ENCODE results near the gene EFCAB6.

The EFCAB6 gene

GRCh38 chr22:43639228-43639948, 172.7 kb downstream of the EFCAB6 start:
- no peak for DNase-seq (ENCODE audit: low spot score)

DNA sequence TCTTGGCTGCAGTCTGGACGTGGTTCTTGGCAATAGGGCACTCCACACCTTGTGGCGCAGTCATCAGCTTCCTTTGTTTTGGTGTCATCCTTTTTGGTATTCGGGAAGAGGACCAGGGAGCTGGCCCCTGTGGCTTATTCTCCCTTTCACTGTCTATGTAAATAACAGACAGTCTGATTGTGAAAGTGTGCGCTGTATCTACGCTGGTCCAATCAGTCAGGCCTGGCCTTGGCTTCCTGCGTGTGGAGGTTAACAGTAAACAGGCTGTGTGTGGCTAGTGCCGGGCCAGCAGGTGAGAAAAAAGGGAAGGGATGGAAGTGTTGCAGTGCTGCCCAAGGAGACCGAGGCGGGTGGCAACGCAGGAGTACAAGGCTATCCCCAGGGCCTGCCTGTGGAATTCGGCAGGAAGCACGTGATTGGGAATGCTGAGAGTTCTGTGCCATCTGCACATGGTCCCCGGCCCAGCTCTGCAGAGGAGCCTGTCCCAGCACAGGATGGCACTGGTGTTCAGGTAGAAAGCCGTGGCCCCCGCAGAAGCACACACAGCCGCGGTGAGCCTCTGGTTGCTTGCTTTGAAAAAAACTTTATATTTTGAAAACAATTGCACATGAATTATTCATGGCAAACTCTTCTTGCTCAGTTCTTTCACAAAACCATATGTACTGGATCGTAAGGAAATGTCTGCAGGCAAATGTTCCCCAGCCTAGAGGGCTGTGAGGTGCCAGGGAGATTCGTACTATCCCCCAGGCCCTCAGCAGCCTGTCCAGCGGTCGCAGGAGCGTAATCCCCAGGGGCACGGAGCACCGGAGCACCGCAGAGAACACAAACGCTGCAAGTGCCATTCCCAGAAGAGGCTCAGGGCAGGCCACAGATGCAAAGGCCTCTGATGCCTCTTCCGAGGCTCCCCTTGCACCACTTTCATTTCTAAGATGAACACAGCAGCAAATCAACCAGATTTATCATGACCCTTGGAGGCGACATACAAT, 174.5 kb downstream of the EFCAB6 start:
- no peak for DNase-seq (ENCODE audit: low spot score)

- no peak for DNase-seq (ENCODE audit: low spot score)
These were observed 176.0 kb downstream of the EFCAB6 start for GRCh38 chr22:43636086-43636485.

DNA sequence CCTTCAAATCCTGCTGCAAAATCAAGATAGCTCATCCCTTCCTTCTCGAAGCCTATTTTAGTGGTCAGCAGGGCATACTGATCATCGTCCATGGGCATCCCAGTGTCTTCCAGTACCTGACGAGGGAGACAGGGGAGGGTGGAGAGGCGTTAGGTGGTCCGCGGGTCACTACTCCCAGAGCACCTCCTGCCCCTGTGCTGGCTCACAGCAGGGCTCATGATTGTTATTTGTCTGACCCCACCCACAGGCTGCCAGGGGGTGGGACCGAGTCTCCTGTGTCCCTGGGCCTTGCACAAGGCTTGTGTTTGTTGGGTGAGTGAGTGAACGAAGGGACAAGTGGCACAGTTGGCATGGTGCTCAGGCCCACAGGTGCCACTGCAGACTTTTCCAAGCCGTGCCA, 177.0 kb downstream of the EFCAB6 start:
- no peak for DNase-seq (ENCODE audit: low spot score)

GRCh38 chr22:43634316-43634715, 177.8 kb downstream of the EFCAB6 start:
- no peak for DNase-seq (ENCODE audit: low spot score)

- no peak for DNase-seq (ENCODE audit: low spot score)
These were observed 178.3 kb downstream of the EFCAB6 start for GRCh38 chr22:43633631-43634285.

DNA sequence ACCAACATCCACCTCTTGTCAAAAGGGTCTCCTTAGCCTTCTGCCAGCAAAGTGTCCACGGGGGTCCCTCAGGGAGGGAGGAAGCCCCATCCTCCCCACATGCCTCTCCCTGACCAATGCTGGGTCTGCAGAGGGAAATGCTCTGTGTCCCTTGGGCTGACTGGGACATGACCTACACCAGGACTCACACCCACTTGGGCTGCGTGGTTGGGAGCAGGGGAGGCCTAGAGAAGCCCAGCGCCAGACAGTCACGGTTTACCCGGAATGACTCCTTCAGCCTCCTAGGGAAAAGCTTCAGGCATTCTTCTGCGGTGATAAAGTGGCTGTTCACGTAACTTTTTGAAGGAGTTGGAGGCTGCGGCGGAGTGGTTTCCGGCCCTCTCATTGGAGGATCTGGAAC, 180.3 kb downstream of the EFCAB6 start:
- no peak for DNase-seq (ENCODE audit: low spot score)

GRCh38 chr22:43631201-43631600, 180.9 kb downstream of the EFCAB6 start:
- DNase-seq (ENCODE audit: low spot score), result no peak

GRCh38 chr22:43630451-43630850, 181.7 kb downstream of the EFCAB6 start:
- DNase-seq (ENCODE audit: low spot score), result no peak

- no peak for DNase-seq (ENCODE audit: low spot score)
These were observed 183.9 kb downstream of the EFCAB6 start for GRCh38 chr22:43628250-43628649.

GRCh38 chr22:43627485-43628213, 184.5 kb downstream of the EFCAB6 start:
- no peak for DNase-seq (ENCODE audit: low spot score)

DNA sequence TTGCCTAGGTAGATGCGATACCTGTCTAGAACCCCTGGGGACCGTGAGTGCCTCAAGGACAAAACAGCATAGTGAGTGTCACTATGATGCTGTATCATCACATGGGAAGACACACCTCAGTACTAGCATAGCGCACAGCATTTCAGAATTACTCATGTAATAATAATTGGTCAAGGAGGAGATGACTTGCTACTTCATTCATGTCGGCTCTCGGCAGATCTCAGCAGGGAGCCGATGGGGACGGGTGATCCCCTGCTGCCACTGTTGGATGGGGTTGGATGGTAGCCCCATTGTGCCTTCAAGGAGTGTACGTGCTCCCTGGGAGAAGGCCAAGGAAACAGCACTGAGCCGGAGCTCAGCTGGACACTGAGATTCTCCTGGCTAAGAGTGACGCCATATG, 186.9 kb downstream of the EFCAB6 start:
- no peak for DNase-seq (ENCODE audit: low spot score)

DNA sequence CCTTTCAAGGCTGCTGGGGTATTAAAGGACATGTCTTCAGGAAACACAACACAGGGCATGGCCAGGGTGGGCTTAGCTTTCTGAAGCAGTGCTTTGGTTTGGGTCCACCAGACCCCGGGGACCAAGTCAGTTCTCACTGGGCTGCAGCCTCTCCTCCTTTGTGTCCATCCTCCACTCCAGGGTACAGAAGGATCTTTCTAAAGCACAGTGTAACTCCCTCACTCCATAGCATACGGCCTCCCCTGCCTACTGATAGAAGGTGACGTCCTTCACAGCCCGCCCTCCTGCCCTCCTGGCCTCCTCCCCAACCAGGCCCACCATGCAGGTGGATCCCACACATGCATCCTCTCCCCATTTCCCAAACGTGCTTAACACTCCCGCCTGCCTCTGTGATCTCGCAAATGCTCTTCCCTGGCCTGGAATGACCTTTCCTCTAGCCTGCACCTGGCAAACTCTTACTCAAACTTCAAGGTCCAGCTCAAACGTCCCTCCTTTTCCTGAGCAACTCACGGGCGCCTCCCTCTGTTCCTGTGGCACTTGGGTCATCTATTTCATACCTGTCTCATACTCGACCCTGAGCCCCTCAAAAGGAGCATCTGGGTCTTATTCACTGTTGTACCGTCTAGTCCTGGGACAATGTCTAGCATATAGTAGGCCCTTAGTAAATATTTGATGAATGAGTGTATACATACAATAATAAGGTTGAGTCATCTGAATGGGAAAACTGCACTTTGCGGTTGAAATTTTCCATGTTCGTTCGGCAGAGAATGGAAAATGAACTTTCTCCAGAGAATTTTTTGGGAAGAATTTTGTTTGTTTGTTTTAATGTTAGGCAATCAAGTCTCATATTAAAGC, 187.7 kb downstream of the EFCAB6 start:
- DNase-seq (ENCODE audit: low spot score), result no peak

- DNase-seq (ENCODE audit: low spot score), result no peak
These were observed 189.2 kb downstream of the EFCAB6 start for GRCh38 chr22:43622886-43623285.

GRCh38 chr22:43620197-43620596, 191.9 kb downstream of the EFCAB6 start:
- no peak for DNase-seq (ENCODE audit: low spot score)

GRCh38 chr22:43618517-43618916, 193.6 kb downstream of the EFCAB6 start:
- DNase-seq (ENCODE audit: low spot score), result no peak

DNA sequence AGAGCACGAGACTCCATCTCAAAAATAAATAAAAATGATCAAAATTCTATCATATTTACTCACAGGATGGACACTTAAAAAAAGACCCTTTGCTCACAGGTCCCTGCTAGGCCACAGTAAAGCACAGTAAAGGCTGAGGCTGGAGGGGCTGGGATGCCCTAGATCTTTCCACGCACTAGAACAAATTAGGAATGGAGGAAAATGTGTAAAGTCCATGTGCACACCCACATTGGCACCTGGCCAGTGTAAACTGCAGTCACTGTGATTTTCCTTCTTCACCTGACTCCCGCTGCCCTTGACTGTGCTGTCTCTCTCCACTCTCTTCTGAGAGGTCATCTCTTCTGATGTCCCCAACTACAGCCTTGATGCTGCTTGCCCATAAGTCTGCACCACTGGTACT, 195.5 kb downstream of the EFCAB6 start:
- DNase-seq (ENCODE audit: low spot score), result no peak

- DNase-seq (ENCODE audit: low spot score), result no peak
These were observed 211.8 kb downstream of the EFCAB6 start for GRCh38 chr22:43600265-43600664.

DNA sequence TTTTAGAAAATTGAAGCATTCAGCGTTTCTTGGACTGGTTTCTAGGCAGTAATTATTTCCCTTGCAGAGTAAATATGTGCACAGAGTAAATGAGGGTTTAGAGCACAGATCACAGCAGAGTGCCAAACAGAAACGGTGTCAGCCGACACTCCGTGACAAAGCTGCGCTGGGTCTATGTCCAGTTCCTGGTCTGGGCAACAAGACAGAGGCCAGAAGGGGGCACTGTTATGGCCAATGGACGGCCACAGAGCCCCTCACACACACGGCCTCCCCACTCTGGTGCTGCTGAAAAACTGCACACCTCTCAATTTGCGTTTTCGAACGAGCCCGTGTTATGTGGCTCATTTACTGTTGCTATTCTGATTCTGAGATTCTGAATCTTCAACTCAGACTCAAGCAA, 219.6 kb downstream of the EFCAB6 start:
- no peak for DNase-seq (ENCODE audit: low spot score)

GRCh38 chr22:43591380-43591779, 220.7 kb downstream of the EFCAB6 start:
- no peak for DNase-seq (ENCODE audit: low spot score)

DNA sequence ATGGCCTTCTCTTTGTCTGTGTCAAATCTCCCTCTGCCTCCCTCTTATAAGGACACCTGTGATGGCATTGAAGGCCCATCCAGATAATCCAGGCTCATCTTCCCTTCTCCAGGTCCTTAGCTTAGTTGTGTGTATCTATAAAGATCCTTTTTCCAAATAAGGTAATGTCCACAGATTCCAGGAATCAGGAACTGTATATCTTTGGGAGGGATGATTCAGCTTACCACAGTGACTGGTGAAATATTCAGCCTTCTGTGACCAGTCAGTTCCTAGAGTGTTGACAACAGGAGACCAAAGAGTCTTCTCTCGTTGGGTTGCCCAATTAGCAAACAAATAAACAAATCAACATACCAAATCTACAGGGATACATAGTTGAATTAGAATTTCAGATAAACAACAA, 224.5 kb downstream of the EFCAB6 start:
- no peak for DNase-seq (ENCODE audit: low spot score)

Measured in AG20443 (cell line).